Trophoblast cell (in vitro differentiated cells and primary cell): Measurements from ENCODE around the gene ADORA1.

Experiments
- DNase-seq, 2 donors: peaks; one replicate each; pipeline ENCODE4 v3.0.0-alpha.2; 2016
- H2AFZ ChIP-seq: 2 replicates; pipeline ENCODE4 v1.6.1; 2013; ENCODE audit warnings: low read length, moderate library complexity, mild to moderate bottlenecking; ENCODE audit not compliant: insufficient read depth, poor library complexity
- H2AK5ac ChIP-seq: 2 replicates; pipeline ENCODE4 v1.6.1; 2013; ENCODE audit warnings: mild to moderate bottlenecking, low read length
- H2BK120ac ChIP-seq: 2 replicates; pipeline ENCODE4 v1.6.1; 2013; ENCODE audit warnings: low read length, mild to moderate bottlenecking, moderate library complexity; ENCODE audit not compliant: insufficient read depth, poor library complexity
- H2BK12ac ChIP-seq: 2 replicates; pipeline ENCODE4 v1.6.1; 2013; ENCODE audit warnings: mild to moderate bottlenecking, low read length, moderate library complexity
- H2BK5ac ChIP-seq: 2 replicates; pipeline ENCODE4 v1.6.1; 2013; ENCODE audit warnings: low read length, low read depth, moderate library complexity, mild to moderate bottlenecking; ENCODE audit not compliant: poor library complexity
- H3K14ac ChIP-seq: 2 replicates; pipeline ENCODE4 v1.6.1; 2013; ENCODE audit warnings: mild to moderate bottlenecking, low read length
- H3K18ac ChIP-seq: 2 replicates; pipeline ENCODE4 v1.6.1; 2013; ENCODE audit warnings: mild to moderate bottlenecking, low read length
- H3K23ac ChIP-seq: 2 replicates; pipeline ENCODE4 v1.6.1; 2013; ENCODE audit warnings: low read length
- H3K27ac ChIP-seq: 2 replicates; pipeline ENCODE4 v1.5.1; 2013; ENCODE audit warnings: low read depth, mild to moderate bottlenecking, inconsistent platforms, low read length, moderate library complexity
- H3K27me3 ChIP-seq: 2 replicates; pipeline ENCODE4 v1.6.1; 2013; ENCODE audit warnings: inconsistent platforms, mild to moderate bottlenecking, low read length, moderate library complexity; ENCODE audit not compliant: insufficient read depth
- H3K36me3 ChIP-seq, 2 experiments: 1 replicate in 1 of 2; 2 replicates in 1 of 2; pipeline ENCODE4 v1.6.1; 2013; ENCODE audit warnings: low read length in 2 of 2, mild to moderate bottlenecking in 2 of 2, moderate library complexity in 1 of 2; ENCODE audit not compliant: insufficient read depth in 2 of 2, control insufficient read depth in 1 of 2
- H3K4ac ChIP-seq: 2 replicates; pipeline ENCODE4 v1.6.1; 2013; ENCODE audit warnings: low read depth, mild to moderate bottlenecking, low read length, moderate library complexity
- H3K4me1 ChIP-seq, 2 experiments: 1 replicate in 1 of 2; 2 replicates in 1 of 2; pipeline ENCODE4 v1.6.1; 2013; ENCODE audit warnings: low read length in 2 of 2, mild to moderate bottlenecking in 2 of 2, moderate library complexity in 1 of 2; ENCODE audit not compliant: insufficient read depth in 2 of 2, control insufficient read depth in 1 of 2
- H3K4me2 ChIP-seq: 2 replicates; pipeline ENCODE4 v1.6.1; 2013; ENCODE audit warnings: inconsistent platforms, mild to moderate bottlenecking, low read length, moderate library complexity
- H3K4me3 ChIP-seq: 2 replicates; pipeline ENCODE4 v1.5.1; 2013; ENCODE audit warnings: mild to moderate bottlenecking, low read depth, low read length, inconsistent platforms
- H3K79me1 ChIP-seq: one replicate; pipeline ENCODE4 v1.6.1; 2013; ENCODE audit warnings: low read length
- H3K79me2 ChIP-seq: 2 replicates; pipeline ENCODE4 v1.6.1; 2013; ENCODE audit warnings: low read length, mild to moderate bottlenecking; ENCODE audit not compliant: control insufficient read depth, insufficient read depth, poor library complexity
- H3K9ac ChIP-seq: 2 replicates; pipeline ENCODE4 v1.6.1; 2013; ENCODE audit warnings: mild to moderate bottlenecking, low read length
- H3K9me3 ChIP-seq: 2 replicates; pipeline ENCODE4 v1.6.1; 2013; ENCODE audit warnings: low read depth, mild to moderate bottlenecking, control low read depth, inconsistent platforms, low read length; ENCODE audit not compliant: insufficient read depth
- H4K12ac ChIP-seq: 2 replicates; pipeline ENCODE4 v1.6.1; 2013; ENCODE audit warnings: low read depth, mild to moderate bottlenecking, low read length, moderate library complexity
- H4K8ac ChIP-seq: 2 replicates; pipeline ENCODE4 v1.6.1; 2013; ENCODE audit warnings: low read depth, mild to moderate bottlenecking, low read length, moderate library complexity
- H4K91ac ChIP-seq: one replicate; pipeline ENCODE4 v1.6.1; 2013; ENCODE audit warnings: low read depth, mild to moderate bottlenecking, low read length, moderate library complexity
- WGBS: extraction: QIAGEN DNeasy Blood & Tissue Kit; methylation state at CpG from one replicate; pipeline ENCODE4 v1.1.7; 2013; ENCODE audit warnings: missing lambda C conversion rate; ENCODE audit not compliant: insufficient read length, insufficient coverage; ENCODE audit errors: extremely low coverage; 5-methylcytosine and 5-hydroxymethylcytosine counted together

ADORA1 gene

GRCh38 chr1:203149188-203149840 is 21.8 kb downstream of the ADORA1 start:
- Histone ChIP-seq H4K91ac (no peak overlapping the region), H2AK5ac (no peak overlapping the region), H3K27ac (no peak overlapping the region), H3K9me3 (no peaks in the 10 kb centered on the region), H2BK120ac (no peak overlapping the region), H3K23ac (no peak overlapping the region), H3K14ac (no peak overlapping the region), H4K12ac (no peak overlapping the region), H3K4me1 (peaks cover 34 to 35% of the 10 kb centered on the region in 2 experiments), H3K36me3 (no peaks in the 10 kb centered on the region), H3K4me3 (no peak overlapping the region), H3K4ac (no peak overlapping the region), H2BK12ac (no peak overlapping the region), H3K4me2 (no peak overlapping the region), H3K79me2 (no peaks in the 10 kb centered on the region), H3K9ac (no peak overlapping the region), H3K18ac (no peak overlapping the region), H4K8ac (no peak overlapping the region), H2BK5ac (no peak overlapping the region), H3K79me1 (peaks cover 7% of the 10 kb centered on the region), H3K27me3 (no peaks in the 10 kb centered on the region), H2AFZ (no peak overlapping the region)
- WGBS, result no CpG with 5 or more reads among the region's 7 CpGs
- DNase-seq, result no peak

- Histone ChIP-seq H2BK120ac (no peak overlapping the region), H3K18ac (no peak overlapping the region), H3K9me3 (no peaks in the 10 kb centered on the region), H3K23ac (no peak overlapping the region), H2BK5ac (no peak overlapping the region), H2BK12ac (no peak overlapping the region), H2AK5ac (no peak overlapping the region), H3K4me2 (no peak overlapping the region), H3K4me3 (no peak overlapping the region), H3K36me3 (no peaks in the 10 kb centered on the region), H3K79me1 (peaks cover 10% of the 10 kb centered on the region), H3K79me2 (no peaks in the 10 kb centered on the region), H3K4ac (no peak overlapping the region), H3K4me1 (peaks cover 36 to 38% of the 10 kb centered on the region in 2 experiments), H4K12ac (no peak overlapping the region), H4K91ac (no peak overlapping the region), H3K9ac (no peak overlapping the region), H3K14ac (no peak overlapping the region), H2AFZ (no peak overlapping the region), H3K27ac (no peak overlapping the region), H4K8ac (no peak overlapping the region), H3K27me3 (no peaks in the 10 kb centered on the region)
- no CpG with 5 or more reads among the region's 9 CpGs for WGBS
- no peak for DNase-seq
Measured at GRCh38 chr1:203150511-203151297, 23.2 kb downstream of the ADORA1 start.

DNA sequence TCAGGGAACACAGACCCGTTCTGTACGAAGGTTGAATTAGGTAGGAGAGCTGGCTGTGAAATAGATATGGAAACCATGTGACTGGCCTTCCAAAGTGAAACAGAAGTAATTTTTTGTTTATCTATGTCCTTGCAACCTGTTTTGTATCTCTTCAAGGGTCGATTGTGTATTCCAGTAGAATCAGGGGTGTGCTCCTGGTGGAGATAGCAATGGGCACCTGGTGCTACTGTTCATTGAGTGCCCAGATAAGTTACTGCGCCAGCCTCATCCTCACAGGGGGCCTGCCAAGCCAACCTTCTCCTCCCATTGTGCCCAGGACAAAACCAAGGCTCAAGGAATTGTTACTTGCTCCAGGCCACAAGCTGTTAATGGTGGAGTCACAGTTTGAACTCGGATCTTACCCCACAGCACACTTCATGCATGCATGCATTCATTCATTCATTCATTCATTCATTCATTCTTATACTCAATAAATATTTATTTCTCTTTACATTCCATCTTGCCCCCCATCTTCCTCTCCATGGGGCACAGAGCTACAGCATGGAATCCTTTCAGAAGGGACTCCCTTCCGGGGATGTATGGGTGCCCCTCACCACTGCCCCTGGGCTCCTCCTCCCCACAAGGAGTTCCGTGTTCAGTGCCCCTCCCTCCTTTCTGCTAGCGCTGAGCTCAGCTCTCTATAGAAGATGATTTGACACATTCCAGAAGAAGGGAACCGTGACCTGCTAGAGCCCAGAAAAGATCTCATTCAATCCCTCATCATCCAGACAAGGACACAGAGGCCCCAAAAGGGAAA is 24.0 kb downstream of the ADORA1 start:
- no CpG with 5 or more reads among the region's 9 CpGs for WGBS
- H2BK12ac ChIP-seq, result peak overlapping the region; percentile 2

GRCh38 chr1:203152158-203153034 is 24.9 kb downstream of the ADORA1 start:
- Histone ChIP-seq H3K9ac (no peak overlapping the region), H2AFZ (no peak overlapping the region), H3K79me1 (peaks cover 10% of the 10 kb centered on the region), H3K4ac (no peak overlapping the region), H3K4me2 (no peak overlapping the region), H3K14ac (no peak overlapping the region), H3K36me3 (no peaks in the 10 kb centered on the region), H3K18ac (no peak overlapping the region), H4K8ac (no peak overlapping the region), H3K23ac (no peak overlapping the region), H3K27ac (no peak overlapping the region), H2BK5ac (no peak overlapping the region), H3K79me2 (no peaks in the 10 kb centered on the region), H2BK12ac (peak overlapping the region; percentile 2), H3K4me3 (no peak overlapping the region), H2BK120ac (no peak overlapping the region), H3K9me3 (no peaks in the 10 kb centered on the region), H3K27me3 (no peaks in the 10 kb centered on the region), H3K4me1 (peaks cover 38% of the 10 kb centered on the region in 2 experiments), H2AK5ac (no peak overlapping the region), H4K12ac (no peak overlapping the region), H4K91ac (peak overlapping the region; percentile 20)
- WGBS, result no CpG with 5 or more reads among the region's 10 CpGs
- DNase-seq, result peak; percentile 72 to 75

More for the DNA sequence above, 24.0 kb downstream of the ADORA1 start:
- no peak overlapping the region for H3K9ac ChIP-seq
- H3K4me3 ChIP-seq, result no peak overlapping the region
- H4K91ac ChIP-seq, result no peak overlapping the region
- H3K4ac ChIP-seq, result no peak overlapping the region
- H3K18ac ChIP-seq, result no peak overlapping the region
- H3K23ac ChIP-seq, result no peak overlapping the region
- H3K9me3 ChIP-seq, result no peaks in the 10 kb centered on the region
- no peaks in the 10 kb centered on the region for H3K79me2 ChIP-seq
- peaks cover 10% of the 10 kb centered on the region for H3K79me1 ChIP-seq
- peaks cover 38% of the 10 kb centered on the region in 2 experiments for H3K4me1 ChIP-seq
- H2AK5ac ChIP-seq, result no peak overlapping the region
- no peak overlapping the region for H3K27ac ChIP-seq
- no peak overlapping the region for H2AFZ ChIP-seq
- H3K4me2 ChIP-seq, result no peak overlapping the region
- H4K8ac ChIP-seq, result no peak overlapping the region
- DNase-seq, result no peak
- no peak overlapping the region for H2BK5ac ChIP-seq
- no peaks in the 10 kb centered on the region for H3K36me3 ChIP-seq
- H2BK120ac ChIP-seq, result no peak overlapping the region
- H4K12ac ChIP-seq, result no peak overlapping the region
- H3K14ac ChIP-seq, result no peak overlapping the region
- no peaks in the 10 kb centered on the region for H3K27me3 ChIP-seq
